Myocyte (in vitro differentiated cells): ENCODE measurements around the gene MMP24OS. TPM values are rescaled to one million over a fixed set of nuclear protein-coding genes. Genes with fewer than 3 reads are reported as not detected.
"Not testable (repeated sequence)": the region's sequence is repeated elsewhere in the genome, so short reads cannot be mapped to it uniquely, and the experiment has no call there.

Experiments
- DNase-seq: peaks from one replicate; pipeline ENCODE4 v3.0.0-alpha.2; 2012; ENCODE audit warnings: low read depth
- total RNA-seq: library from RNA; depleted of rRNA; stranded (reverse); fragments of >200 nt; gene quantifications from 2 replicates; pipeline ENCODE4 v1.2.3, GENCODE V29; 2014

The MMP24OS gene
- total RNA-seq, 1 donor from 2014 or later: 18.9 TPM

- no peak for DNase-seq
Observed at GRCh38 chr20:35276408-35276807, 1.5 kb downstream of the MMP24OS start.

- DNase-seq: no peak
Observed at GRCh38 chr20:35275741-35276251, 2.1 kb downstream of the MMP24OS start.

GRCh38 chr20:35274172-35275092 lies 3.5 kb downstream of the MMP24OS start:
- DNase-seq: peak; percentile 60

- DNase-seq: peak; percentile 54
Observed at GRCh38 chr20:35273449-35274171, 4.3 kb downstream of the MMP24OS start.

- DNase-seq: no peak
Observed at GRCh38 chr20:35271904-35272303, 6.0 kb downstream of the MMP24OS start.

GRCh38 chr20:35271073-35271882 lies 6.6 kb downstream of the MMP24OS start:
- peak; percentile 30 for DNase-seq

- DNase-seq: no peak
Observed at GRCh38 chr20:35270021-35270902, 7.7 kb downstream of the MMP24OS start.

- peak; percentile 58 for DNase-seq
Observed at GRCh38 chr20:35269055-35269781, 8.7 kb downstream of the MMP24OS start.

GRCh38 chr20:35267092-35267491 lies 10.8 kb downstream of the MMP24OS start:
- no peak for DNase-seq

GRCh38 chr20:35264755-35265154 lies 13.2 kb downstream of the MMP24OS start:
- DNase-seq: no peak

GRCh38 chr20:35263532-35264341 lies 14.2 kb downstream of the MMP24OS start:
- DNase-seq: no peak

- DNase-seq: not testable (repeated sequence)
Observed at GRCh38 chr20:35262731-35263531, 15.0 kb downstream of the MMP24OS start.

- not testable (repeated sequence) for DNase-seq
Observed at GRCh38 chr20:35262321-35262720, 15.6 kb downstream of the MMP24OS start.

GRCh38 chr20:35260426-35260825 lies 17.5 kb downstream of the MMP24OS start:
- DNase-seq: no peak

GRCh38 chr20:35257175-35257909 lies 20.6 kb downstream of the MMP24OS start:
- no peak for DNase-seq

GRCh38 chr20:35254448-35254999 lies 23.4 kb downstream of the MMP24OS start:
- DNase-seq: no peak

- no peak for DNase-seq
Observed at GRCh38 chr20:35253010-35253409, 24.9 kb downstream of the MMP24OS start.
